GM10847 (cell line): Measurements from ENCODE around the gene MGARP.
A peak's percentile ranks its signal among the peaks of the same experiment; 100 is the strongest.

Experiments used
- POLR2A ChIP-seq: IDR thresholded peaks from 2 replicates; pipeline ENCODE4 v1.6.1; 2011; ENCODE audit not compliant: insufficient read length; ENCODE audit errors: extremely low read depth

MGARP gene

GRCh38 chr4:139300431-139301112 is 20.5 kb upstream of the MGARP start:
- TF ChIP-seq POLR2A, result no peak

GRCh38 chr4:139299536-139299935 is 19.5 kb upstream of the MGARP start:
- no peak for TF ChIP-seq POLR2A

- no peak for TF ChIP-seq POLR2A
Measured at GRCh38 chr4:139297001-139297410, 17.0 kb upstream of the MGARP start.

- no peak for TF ChIP-seq POLR2A
Measured at GRCh38 chr4:139295942-139296299, 15.9 kb upstream of the MGARP start.

- peak; percentile 61 for TF ChIP-seq POLR2A
Measured at GRCh38 chr4:139295206-139295941, 15.3 kb upstream of the MGARP start.

- TF ChIP-seq POLR2A, result no peak
Measured at GRCh38 chr4:139286186-139286698, 6.2 kb upstream of the MGARP start.

GRCh38 chr4:139282721-139283075 is 2.7 kb upstream of the MGARP start:
- no peak for TF ChIP-seq POLR2A

GRCh38 chr4:139282065-139282720 is 2.2 kb upstream of the MGARP start:
- TF ChIP-seq POLR2A, result no peak

GRCh38 chr4:139278912-139279759 is 889 bp downstream of the MGARP start:
- no peak for TF ChIP-seq POLR2A

- TF ChIP-seq POLR2A, result no peak
Measured at GRCh38 chr4:139278485-139278884, 1.5 kb downstream of the MGARP start.

GRCh38 chr4:139275281-139275735 is 4.7 kb downstream of the MGARP start:
- no peak for TF ChIP-seq POLR2A

GRCh38 chr4:139274790-139275189 is 5.2 kb downstream of the MGARP start:
- TF ChIP-seq POLR2A, result no peak

GRCh38 chr4:139273835-139274234 is 6.2 kb downstream of the MGARP start:
- no peak for TF ChIP-seq POLR2A

- TF ChIP-seq POLR2A, result no peak
Measured at GRCh38 chr4:139267301-139267700, 12.7 kb downstream of the MGARP start.
